NCI-H82 (cell line): ENCODE data around the gene GYG1.

Source experiments
- DNase-seq: peaks from one replicate; lab custom pipeline; 2025; lab: John Stamatoyannopoulos, UW

GYG1 gene

DNA sequence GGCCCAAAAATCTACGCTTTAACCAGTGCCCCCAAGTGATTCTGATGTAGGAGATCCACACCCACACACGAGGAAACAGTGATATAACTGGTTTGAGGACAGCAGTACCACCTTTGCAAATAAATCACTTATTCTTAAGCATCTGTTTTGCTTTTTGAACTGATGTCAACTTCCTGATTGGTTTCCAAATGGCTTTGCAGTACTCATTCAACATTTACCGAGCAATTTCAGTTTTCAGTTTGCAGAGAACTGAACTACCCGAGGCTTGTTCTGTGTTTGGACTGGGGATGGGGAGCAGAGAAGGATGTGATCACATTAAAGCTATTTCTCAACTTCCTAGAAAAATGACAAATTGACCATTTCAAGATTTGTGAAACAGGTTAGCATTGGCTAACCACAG lies 1.1 kb upstream of the GYG1 start:
- no peak for DNase-seq

DNA sequence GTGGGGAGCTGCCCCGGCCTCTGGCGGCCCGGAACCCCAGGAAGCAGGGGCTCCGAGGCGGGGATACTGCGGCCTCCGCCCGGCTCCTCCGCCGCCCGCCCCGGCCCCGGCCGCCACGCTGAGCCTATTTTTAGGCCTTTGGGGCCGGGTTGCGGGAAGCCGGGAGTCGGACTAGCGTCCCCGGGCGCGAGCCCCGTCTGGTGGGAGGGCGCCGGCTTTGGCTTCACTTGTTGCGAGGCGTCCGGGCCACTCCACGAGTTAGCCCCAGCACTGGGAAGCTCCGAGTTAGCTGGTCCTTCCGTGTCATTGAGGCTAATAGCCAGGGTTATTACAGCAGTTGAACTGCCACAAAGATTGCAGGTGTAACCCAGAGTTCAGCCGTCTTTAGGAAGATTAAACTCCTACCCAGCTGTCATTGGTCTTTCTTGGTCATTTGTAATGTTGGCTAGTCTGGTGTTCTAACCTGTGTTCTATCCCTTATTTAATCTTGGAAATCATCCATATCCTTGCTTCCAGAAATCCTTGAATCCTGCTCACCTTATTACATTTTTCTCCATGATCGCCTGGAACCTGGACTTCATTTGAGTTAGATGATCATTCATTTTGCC lies 791 bp downstream of the GYG1 start:
- DNase-seq = peak; percentile 84

DNA sequence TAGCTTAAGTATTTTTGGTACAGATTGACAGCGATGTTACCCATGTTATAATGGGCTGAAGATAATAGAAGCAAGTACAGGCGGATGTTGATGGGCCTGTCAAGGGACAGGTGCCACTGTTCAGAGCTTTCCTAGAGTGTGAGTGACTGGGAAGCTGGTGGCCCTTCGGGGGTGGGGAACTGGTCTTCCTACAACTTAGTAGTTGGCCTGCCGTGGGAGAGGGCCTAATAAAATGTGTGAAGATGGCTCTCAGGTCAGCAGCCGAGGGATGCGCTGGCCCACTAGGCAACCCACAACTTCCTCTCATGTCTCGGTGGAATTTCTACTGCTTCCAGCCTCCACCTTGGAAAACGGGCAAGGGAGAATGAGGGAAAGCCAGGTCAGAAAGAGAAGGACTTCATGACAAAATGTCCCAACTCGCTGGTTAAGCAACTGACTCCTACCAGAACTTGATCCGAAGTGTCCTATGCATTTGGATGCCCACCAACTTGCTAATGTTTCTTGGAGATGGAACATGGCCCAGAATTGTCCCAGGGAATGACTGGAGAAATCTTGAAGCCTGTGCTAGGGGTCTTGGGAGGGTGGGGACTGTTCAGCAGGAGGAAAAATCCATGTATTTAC lies 1.4 kb downstream of the GYG1 start:
- peak; percentile 56 for DNase-seq

DNA sequence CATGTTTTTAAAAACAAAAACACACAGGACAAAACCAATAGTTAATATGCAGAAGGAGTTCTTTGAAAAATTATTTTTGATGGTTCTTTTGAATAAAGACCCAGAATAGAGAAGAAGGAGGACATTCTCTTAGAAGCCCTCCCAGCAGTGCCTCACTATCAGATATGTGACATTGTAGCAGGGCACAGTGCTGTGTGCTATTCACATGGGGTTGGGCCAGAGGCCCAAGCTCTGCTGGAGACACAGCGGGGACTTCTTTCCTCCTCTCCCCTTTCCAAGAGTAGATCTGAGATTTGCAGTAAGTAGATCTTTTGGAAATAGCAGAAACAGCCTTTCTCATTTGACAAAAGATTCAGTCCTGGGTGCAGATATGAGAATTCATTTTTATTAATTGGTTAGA lies 6.3 kb downstream of the GYG1 start:
- DNase-seq = no peak

DNA sequence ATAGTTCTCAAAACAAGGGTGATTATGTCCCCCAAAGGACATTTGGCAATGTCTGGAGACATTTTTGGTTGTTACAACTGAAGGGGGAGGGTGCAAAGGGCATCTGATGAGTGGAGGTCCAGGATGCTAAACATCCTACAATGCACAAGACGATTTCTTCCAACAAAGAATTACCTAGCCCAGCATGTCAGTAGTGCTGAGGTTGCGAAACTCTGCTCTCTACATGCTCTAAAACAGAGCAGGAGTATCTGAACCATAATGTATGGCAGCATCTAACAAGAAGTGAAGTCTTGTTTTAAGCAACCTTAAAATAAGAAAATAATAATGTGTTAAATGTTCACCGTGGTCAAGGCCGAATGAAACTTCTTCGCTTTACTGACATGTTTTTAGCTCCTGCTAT lies 7.0 kb downstream of the GYG1 start:
- DNase-seq = no peak

DNA sequence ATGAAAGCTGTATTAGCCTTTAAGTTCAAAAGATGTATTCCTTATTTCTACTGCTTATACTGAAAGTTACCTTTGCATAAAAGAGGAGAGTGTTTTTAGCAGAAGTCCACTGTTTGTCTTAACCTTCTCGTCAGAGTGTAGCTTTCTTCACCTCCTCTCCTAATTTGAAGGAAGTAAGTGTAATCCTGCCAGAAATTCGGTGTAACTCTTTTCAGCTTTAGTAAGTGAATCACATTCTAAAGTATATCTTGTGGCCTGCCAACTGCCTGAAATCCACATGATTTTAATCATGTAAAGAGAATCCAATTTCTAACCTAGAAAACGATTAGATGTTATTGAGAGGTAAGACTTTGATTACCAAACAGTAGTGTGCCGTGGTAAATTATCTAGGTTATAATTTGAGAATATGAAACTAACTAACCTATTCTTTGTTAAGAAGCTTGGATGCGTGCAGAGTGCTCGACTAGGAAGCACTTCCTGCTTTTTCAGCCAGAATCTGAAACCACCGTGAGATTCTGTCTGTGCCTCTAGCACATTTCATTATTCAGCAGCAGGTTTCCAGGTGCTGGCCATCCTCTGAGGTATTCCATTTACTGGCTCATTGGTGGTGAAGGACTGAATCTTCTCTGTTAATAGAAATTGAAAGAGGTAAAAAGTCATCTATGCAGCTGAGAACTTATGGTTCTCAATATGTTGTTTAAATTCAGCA lies 7.5 kb downstream of the GYG1 start:
- no peak for DNase-seq

DNA sequence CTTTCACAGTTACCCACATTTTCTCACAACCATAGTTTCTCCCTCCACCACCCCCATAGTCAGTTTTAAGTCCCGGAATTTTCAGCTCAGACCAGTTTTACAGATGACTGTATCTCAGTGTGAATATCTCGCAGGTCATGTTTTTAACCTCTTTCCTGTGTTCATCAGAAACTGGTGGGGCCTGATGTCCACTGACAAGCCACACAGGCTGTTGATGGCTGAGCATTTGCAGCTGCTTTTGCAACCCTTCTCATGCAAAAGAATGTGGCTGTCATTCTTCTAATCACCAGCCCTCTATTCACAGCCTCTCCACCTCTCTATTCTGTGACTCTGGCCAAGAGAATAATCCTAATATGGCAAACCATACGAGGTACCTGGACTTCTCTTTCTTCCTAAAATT lies 8.5 kb downstream of the GYG1 start:
- no peak for DNase-seq

DNA sequence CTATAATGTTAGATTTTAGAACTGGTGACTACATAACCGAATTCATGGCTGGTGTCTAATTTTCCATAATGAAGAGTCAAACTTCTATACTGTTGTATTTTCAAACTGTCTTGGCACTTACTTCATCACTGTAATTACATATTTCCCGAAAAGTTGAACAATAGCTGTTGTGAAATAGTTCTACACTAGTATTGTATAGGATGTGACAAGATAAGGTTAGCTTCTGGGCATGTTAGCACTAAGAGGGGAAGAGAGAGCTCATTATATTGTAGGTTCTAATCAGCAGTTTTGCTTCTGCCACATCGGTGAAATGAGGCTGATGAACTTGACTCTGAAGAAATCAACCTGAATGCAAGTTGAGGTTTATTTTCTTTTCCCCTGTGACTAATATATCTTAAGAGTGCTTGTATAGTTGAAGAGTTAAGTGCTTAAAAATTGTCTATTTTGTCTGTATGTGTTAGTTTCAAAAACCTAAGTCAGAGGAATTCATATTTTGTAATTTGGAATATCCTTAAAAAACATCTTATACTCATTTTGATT lies 8.9 kb downstream of the GYG1 start:
- DNase-seq = no peak

DNA sequence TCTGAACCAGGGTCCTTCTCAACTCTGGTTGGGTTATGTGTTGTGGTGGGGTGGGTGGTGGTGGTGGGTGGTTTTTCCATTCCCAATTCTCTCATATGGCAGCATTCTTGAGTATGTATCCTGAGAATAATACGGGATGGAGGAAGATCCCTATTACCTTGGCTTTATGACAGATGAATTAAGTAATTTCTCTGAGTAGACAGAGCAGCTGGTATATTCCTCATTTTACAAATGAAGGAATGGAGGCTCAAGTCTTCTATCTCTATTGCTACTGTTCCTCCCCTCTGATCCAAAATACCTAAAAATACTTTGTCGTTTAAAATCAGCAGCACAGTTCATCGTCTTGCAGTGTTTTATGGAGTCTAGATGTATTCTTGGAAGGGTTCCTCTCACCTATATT lies 10.4 kb downstream of the GYG1 start:
- DNase-seq = no peak

DNA sequence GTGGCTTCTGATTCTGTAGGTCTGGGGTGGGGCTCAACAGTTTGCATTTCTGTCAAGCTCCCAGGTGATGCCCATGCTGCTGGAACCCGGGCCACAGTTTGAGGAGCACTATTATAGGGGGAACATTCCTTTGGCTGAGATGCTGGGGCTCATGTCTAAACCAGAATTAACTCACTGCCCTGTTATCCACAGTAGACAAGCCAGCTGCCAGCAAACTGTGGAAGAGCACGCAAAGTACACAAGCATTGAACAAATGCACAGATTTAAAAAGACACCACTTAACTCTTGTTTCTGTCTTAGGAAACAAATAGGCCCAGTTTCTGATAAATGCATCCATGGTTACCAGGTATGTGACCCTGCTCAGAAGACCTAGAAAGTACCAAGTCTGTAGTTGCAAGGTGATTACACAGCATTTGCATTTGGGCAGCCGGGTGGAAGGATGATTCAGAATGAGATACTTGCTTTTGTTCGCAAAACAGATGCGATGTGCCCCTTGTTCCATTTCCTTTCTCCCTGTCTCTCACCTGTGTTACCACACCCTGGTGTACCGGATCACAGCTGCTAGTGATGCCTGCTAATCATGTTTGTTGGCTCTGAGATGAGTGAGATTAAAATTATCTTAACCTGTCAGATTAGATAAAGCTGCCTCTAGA lies 12.4 kb downstream of the GYG1 start:
- peak; percentile 64 for DNase-seq

DNA sequence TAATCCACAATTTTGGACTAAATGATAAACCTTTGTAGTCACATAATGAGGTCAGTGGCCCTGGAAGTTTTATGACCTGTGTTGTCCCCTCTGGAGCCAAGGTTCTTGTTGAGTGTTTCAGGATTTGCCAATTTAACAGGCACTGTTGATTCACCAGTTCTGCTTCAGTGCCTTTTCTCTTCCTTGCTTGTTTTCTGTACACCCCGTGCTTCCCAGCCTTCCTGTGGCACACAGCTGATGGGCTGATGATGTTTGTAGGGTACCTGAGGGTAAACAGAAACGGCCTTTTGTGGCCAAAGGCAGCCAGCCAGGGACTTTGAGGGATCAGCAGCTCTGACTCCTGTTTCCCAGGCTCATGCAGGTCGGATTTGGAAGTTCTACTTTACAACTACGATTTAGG lies 13.3 kb downstream of the GYG1 start:
- DNase-seq = peak; percentile 37

DNA sequence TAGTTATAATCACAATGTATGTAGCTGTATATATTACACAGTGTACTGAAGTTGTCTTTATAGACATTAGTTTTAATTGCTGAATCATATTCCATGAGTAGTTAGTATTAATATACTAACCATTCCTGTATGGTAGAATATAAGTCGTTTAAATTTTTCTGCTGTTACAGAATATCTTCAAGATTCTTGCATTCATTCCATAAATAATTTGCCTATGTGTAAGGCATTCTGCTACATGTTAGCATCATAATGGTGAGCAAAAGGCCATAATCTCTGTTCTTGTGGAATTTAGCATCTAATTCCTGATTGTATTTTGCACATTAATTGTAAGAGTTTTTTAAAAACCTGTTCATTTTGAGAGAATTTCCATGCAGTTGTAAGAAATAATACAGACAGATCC lies 14.1 kb downstream of the GYG1 start:
- DNase-seq = no peak

DNA sequence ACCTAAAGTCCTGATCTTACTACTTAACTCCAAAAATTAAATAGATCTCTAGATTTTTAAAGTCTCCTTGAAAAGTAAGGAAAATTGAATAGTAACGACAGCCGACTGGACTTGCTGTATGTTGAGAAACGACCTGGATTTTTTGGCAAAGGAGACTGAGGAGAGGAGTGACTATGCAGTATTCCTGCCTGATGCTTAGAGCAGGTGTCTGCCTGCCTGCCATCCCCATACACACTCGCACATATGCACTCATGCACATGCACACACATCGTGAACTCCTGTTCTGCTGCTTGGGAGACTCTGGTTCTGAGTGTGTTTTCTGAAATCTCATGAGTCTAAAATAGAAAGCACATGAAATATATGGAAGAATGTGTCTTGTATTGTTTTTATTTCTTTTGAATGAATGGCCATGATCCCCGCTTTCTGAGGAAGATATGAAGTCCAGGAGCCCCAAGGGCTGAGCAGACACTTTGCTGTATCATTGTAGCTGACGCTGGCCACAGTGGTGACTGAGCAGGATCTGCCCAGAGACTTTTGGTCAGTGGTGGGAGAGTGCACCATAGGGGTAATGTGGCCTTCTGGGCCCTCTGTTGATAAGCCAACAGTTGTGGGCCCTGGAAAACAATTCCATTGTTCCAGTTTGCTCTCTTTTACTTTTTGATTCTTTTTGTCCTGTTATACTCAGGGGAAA lies 16.4 kb downstream of the GYG1 start:
- DNase-seq = no peak

DNA sequence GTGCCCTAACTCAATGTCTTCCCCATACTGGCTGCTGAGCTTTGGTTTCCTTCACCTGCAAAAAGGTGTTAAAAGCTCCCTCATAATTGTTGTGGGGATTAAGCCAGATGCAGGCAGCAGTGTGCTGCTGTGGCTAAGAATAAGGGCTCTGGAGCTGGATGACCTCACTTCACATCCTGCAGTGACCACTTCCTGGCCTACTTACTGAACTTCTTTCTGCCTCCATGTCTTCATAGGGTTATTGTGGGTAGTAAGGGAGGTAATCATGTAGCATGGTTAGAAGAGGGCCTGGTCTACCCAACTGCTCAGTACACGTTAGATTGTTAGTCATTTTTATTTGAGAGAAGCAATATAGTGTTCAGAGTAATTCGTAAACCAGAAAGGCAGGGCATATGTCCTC lies 18.4 kb downstream of the GYG1 start:
- no peak for DNase-seq

DNA sequence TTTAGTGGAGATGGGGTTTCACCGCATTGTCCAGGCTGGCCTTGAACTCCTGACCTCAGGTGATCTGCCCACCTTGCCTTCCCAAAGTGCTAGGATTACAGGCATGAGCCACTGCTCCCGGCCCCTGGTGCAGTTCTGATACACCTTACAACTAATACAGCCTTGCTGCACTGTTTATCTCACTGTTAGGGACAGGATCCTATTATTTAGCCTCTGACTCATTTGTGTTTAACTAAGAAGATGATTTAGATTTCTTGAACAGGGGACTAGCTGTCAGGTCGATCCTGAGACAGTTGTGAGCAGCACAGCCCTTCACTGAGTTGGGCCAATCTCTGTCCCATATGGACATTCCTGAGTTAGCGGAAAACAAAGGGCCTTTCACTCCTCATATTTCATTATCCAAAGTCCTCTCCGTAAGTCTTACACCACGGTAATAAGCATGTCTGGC lies 19.2 kb downstream of the GYG1 start:
- peak; percentile 19 for DNase-seq

DNA sequence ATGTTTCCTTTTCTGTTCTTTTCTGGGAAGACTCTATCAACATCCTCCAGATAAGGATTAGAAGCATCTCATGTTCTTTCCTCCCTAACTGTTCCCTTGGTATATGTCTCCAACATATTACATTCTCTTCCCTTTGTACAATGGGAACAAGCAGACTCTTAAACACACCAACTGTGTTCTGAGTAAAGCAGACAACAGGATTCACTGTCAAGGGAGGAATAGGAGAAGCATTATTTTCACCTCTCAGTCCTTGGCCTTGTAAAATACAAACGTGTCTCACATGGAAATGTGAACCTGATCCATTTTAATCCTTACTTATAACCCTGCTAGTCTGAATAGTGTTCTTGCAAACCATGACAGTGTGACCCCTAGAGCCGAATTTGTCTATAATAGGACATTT lies 19.6 kb downstream of the GYG1 start:
- peak; percentile 19 for DNase-seq

DNA sequence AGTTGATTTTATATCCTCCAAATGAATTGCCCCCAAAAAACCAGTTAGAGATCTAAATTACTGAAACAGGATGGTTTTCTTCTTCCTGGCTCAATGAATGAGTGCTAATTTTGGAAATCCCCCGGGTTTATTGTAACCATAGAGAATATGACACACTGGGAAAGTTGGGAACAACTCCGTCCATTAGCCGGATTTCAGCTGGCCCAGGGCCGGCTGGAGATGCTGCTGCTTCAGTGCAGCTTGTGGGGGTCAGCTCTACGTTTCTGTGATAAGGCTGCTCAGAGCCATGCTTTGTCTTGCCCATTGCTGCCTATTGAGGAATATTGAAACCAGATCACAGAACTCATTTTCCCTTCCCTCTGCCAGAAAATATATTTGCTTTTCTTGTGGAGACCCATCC lies 20.3 kb downstream of the GYG1 start:
- no peak for DNase-seq

DNA sequence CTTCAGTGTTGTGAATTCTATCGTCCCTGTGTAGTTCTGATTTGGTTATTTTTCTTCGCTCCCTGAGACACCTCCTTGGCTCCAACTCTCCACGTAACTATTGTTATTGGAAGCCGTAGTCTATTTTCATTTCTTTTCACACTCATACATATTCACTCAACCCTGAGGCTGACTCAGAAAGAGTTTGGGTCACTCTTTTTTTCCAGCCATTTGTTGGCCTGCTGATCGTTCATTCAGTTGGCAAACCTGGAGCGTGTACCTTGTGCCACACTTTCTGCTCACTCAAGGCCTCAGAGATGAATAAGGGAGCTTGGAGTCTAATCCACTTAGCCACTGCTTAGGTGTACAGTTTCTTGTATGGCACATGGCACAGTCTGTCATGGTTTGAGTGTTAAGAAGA lies 22.4 kb downstream of the GYG1 start:
- peak; percentile 96 for DNase-seq

DNA sequence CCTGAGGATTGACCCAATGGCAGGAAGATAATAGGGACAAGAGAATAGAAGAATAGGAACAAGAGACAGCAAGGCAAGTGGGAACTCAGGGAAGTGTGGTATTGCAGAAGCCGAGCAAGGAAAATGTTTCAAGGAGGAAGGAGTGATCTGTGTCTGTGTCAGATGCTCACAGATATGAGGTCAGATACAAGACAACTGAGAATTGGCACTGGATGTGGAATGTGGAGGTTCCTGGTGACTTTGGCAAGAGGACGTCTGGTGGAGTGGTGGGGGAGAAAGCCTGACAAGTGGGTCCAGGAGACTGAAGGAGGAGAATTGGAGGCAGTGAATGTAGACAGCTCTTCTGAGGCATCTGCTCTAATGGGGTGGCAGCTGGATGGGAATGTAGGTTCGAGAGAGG lies 24.1 kb downstream of the GYG1 start:
- no peak for DNase-seq

DNA sequence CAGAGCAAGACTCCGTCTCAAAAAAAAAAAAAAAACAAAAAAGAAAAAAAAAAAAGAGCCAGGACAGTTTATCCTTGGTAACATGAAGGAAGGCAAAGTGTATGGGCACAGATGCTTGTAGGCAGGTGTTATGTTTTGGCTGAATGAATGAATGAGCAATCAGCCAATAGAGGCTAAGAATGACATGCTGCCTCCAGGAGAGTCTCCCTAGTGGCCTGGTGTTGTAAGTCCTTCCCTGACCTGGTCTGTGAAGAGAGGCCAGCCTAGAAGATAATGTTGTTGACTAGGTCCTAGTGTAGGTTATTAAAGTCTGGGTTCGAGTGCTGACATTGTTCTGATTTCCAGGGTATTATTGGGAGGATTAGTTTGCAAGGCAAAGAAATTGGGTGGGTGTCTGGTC lies 24.9 kb downstream of the GYG1 start:
- DNase-seq = no peak

DNA sequence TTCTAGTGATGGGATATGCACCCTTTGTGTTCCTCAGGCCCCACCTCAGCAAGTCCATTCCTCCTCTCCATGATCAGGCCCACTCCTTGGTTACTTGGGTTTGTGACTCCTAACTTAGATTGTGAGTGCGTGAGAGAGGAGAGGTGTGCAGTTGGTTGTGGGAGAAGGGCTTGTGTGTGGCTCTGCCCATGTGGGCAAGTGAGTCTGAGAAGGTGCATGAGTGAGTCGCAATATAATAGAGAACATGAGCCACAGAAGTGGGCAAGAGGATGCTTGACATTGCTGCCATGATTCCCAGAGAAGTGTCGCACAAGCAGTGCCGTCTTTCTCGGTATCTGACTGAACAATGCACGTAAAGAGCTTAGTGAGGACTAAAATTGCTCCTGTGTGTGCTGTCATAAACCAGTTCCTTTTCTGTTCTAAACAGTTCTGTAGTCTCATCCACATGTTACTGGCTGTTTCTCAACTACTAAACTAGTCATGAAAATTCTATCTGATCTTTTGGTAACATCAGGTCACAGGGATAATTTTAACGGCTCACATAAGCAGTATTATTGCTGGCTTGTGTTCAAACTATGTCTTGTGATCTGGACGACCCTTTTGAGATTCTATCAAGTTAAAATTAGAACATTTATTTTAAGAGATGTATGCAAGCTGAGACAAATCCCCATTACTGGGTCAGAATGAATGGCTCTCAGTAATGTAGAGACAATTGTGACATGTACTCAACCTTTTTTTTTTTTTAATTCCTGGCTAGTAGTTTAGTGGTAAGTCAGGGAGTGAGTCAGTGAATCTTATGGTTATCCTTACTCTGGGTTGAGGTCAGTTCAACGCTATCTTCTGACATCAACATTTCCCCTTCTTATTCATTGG lies 25.6 kb downstream of the GYG1 start:
- no peak for DNase-seq
